ENCODE measurements around the gene ADCK2.
"Not testable (repeated sequence)": the region's sequence is repeated elsewhere in the genome, so short reads cannot be mapped to it uniquely, and the experiment has no call there.

The ADCK2 gene

DNA sequence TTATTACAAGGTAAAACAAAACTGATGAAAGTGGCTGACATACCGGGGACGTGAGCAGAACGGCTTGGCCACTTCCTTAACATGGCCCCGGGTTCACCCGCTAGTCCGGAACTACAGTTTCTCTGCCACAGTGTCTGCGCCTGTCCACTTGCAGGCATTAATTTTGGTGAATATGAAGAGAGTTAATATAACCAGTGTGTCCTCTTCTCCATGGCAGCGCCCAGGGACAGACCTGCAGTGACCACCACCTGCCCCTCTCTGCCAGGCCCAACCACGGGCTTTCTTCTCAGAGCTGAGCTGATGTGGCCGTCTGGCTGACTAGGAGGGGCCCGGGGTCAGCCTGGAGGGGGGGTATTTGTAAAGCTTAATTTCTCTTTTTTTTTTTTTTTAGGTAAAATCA lies 22.6 kb downstream of the ADCK2 start:
- no peak for DNase-seq (ENCODE audit: low read depth in 1 of 2, low spot score in 1 of 2)
- no peak for TF ChIP-seq JUND (IDR thresholded peaks at IDR 0.05; ENCODE audit: low read depth)
- in situ Hi-C loops (cut with HindIII; ENCODE audit: low pct_unique_long_range_greater_than_20kb, low sequenced_read_pairs), result no loop called here

DNA sequence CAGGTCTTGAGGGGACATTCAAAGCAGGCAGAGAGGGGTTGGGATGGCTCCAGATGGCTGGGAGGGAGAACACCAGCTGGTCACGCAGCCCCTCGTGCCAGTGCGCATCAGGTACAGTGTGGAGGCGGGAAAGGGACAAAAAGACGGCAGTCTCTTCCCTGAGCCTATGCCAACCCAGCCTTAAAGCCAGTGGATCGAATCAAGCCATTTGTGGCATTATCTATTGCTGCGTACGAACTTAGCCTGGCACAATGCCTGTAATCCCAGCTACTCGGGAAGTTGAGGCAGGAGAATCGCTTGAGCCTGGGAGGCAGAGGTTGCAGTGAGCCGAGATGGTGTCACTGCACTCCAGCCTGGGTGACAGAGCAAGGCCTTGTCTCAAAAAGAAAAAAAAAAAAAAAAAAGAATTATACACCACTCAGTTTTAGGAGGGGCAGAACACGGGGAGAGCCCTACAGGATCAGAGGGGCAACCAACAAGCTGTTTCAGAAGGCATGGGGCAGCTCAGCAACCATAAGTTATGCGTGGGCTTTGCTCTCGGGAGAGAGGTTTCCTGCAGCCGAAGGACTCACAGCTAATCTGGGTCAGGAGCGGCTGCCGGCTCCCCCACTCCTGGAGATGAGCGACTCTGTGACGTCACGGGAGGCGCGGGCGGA lies 23.4 kb downstream of the ADCK2 start:
- DNase-seq (ENCODE audit: low read depth in 1 of 2, low spot score in 1 of 2), result peak; percentile 79 to 88

DNA sequence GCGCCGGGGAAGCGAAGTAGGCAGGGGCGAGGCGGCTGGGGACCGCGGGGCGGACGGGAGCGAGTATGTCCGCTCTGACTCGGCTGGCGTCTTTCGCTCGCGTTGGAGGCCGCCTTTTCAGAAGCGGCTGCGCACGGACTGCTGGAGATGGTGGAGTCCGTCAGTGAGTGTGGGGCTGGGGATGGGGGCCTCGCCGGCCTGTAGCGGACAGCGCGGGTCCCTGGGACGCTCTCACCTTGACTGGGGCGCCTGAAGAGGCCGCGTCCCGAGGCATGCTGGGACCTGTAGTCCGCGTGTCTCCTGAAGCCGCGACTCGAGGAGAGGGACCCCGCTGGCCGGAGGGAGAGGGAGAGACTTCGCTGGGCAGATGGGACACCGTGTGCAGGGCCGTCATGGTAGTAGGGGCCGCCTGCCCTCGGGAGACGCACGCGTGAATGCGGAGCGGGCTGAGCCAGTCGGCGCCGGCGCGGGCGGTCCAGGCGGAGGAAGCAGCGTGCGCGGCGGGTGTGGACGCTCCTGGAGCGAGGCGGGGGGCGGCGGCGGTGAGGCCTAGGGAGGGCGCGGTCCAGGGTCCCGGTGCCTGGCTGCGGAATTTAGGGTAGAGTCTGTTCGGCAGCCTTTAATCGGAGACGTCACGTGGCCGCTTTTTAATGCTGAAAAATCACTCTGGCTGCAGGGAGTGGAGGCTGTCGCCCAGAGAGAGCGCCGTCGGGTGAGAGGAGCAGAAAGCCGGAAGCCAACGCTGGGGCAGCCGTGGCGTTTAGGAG lies 24.1 kb downstream of the ADCK2 start, which contains the start of gene NDUFB2:
TSS of gene NDUFB2 (plus strand) at position 29 of the 767 bp plus-strand sequence. CDS start at position 66, 37 bp downstream.
- DNase-seq (ENCODE audit: low read depth in 1 of 2, low spot score in 1 of 2), result peak; percentile 63 to 77
- in situ Hi-C loops (cut with HindIII; ENCODE audit: low pct_unique_long_range_greater_than_20kb, low sequenced_read_pairs), result no loop called here
- no peak for TF ChIP-seq JUND (IDR thresholded peaks at IDR 0.05; ENCODE audit: low read depth)

More for the DNA sequence above, 23.4 kb downstream of the ADCK2 start:
- in situ Hi-C loops (cut with HindIII; ENCODE audit: low pct_unique_long_range_greater_than_20kb, low sequenced_read_pairs), result no loop called here
- TF ChIP-seq JUND (IDR thresholded peaks at IDR 0.05; ENCODE audit: low read depth), result no peak

DNA sequence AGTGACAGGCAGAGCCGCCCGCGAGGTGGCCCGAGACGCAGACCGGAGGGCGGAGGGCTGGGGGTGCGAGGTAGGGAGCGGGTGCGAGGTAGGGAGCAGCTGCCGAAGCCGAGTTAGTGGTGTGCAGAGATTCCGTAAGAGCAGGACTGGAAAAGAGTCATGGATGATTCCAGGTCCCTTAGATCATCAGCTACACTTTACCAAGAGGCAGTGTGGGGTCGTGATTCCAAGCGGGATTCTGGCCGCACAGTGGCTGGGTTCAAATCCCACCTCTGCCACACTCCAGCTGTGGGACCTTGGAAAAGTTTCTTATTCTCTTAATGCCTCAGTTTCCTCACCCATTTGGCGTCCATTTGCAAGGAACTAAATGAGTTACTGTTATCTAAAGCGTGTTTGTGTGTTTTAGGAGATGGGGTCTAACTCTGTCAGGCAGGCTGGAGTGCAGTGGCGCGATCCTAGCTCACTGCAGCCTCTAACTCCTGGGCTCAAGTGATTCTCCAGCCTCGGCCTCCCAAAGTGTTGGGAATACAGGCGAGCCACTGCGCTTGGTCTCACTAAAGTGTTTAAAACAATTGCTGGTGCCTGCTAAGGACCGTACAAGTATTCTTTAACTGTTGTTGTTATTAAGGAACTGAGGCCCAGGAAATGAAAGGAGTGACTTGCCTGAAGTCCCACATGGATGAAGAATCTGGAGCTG lies 24.9 kb downstream of the ADCK2 start:
- no peak for DNase-seq (ENCODE audit: low read depth in 1 of 2, low spot score in 1 of 2)
- in situ Hi-C loops (cut with HindIII; ENCODE audit: low pct_unique_long_range_greater_than_20kb, low sequenced_read_pairs), result no loop called here
- TF ChIP-seq JUND (IDR thresholded peaks at IDR 0.05; ENCODE audit: low read depth), result no peak

DNA sequence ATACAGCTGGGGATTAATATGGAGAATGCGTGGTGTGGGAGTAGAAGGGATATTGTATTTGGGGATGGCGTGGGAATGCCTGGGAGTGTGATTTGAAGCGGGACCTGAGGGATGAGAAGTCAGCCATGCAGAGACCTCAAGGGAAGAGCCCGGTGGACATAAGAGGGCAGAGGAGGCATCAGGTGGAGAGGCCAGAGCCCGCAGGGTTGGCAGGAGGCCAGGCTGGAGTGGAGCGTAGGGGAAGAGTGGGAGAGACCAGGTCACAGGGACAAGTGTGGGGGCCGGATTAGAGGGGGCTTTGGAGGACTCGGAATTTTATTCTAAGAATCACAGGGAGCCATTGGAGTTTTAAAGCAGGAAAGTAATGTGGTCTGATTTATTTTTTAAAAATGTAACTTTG lies 25.7 kb downstream of the ADCK2 start:
- in situ Hi-C loops (cut with HindIII; ENCODE audit: low pct_unique_long_range_greater_than_20kb, low sequenced_read_pairs), result no loop called here
- TF ChIP-seq JUND (IDR thresholded peaks at IDR 0.05; ENCODE audit: low read depth), result no peak
- DNase-seq (ENCODE audit: low read depth in 1 of 2, low spot score in 1 of 2), result no peak

DNA sequence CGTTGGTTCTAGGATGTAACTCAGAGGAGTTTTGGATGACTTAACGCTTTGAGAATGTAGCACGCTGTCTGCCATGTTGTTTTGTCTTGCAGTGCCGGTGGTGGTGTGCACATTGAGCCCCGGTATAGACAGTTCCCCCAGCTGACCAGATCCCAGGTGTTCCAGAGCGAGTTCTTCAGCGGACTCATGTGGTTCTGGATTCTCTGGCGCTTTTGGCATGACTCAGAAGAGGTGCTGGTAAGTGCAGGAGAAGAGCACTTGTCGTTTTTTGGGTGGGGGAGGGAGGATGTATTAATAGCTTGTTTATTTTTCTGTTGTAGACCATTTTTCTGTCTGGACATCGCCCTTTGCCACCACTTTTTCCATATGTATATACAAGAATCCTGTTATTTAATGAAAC lies 30.0 kb downstream of the ADCK2 start:
- TF ChIP-seq JUND (IDR thresholded peaks at IDR 0.05; ENCODE audit: low read depth), result no peak
- no peak for DNase-seq (ENCODE audit: low read depth in 1 of 2, low spot score in 1 of 2)
- in situ Hi-C loops (cut with HindIII; ENCODE audit: low pct_unique_long_range_greater_than_20kb, low sequenced_read_pairs), result no loop called here

DNA sequence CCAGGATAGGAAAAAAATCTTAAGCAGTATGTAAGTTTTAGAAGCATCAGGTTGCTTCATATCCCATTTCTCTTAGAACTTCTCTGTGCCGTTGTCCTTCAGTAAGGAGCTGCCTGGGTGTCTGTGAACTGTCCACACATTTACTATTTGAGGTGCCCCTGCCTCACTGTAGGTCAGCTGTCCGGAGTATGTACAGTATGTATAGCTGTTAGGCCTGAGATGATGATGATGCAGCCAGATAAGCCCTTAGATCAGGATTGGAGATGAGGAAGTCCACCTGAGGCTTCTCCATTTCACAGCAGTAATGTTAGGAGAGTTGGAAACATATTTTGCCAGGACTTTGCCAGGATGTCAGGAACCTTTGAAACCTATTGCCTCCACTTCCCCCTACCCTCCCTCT lies 31.5 kb downstream of the ADCK2 start:
- no peak for TF ChIP-seq JUND (IDR thresholded peaks at IDR 0.05; ENCODE audit: low read depth)
- in situ Hi-C loops (cut with HindIII; ENCODE audit: low pct_unique_long_range_greater_than_20kb, low sequenced_read_pairs), result no loop called here
- DNase-seq (ENCODE audit: low read depth in 1 of 2, low spot score in 1 of 2), result no peak

DNA sequence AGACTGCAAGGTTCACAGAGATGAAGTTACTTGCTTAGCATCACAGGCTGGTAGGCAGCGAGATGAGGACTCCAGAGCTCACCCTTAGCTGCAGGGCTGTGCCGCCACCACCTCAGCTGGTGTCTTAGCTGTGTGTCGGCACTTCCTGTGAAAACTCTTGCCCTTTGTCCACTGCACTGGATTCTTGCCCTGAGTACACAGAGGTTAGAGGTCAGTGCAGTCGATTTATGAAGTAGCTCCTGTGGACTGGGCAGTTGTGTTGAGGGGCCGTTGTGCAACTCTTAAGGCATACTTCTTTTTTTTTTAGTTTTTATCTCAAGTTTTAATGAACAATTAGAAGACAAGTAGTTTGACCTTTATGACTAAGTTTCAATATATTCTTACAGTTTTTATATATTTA lies 34.4 kb downstream of the ADCK2 start:
- in situ Hi-C loops (cut with HindIII; ENCODE audit: low pct_unique_long_range_greater_than_20kb, low sequenced_read_pairs), result no loop called here
- DNase-seq (ENCODE audit: low read depth in 1 of 2, low spot score in 1 of 2), result no peak
- no peak for TF ChIP-seq JUND (IDR thresholded peaks at IDR 0.05; ENCODE audit: low read depth)

DNA sequence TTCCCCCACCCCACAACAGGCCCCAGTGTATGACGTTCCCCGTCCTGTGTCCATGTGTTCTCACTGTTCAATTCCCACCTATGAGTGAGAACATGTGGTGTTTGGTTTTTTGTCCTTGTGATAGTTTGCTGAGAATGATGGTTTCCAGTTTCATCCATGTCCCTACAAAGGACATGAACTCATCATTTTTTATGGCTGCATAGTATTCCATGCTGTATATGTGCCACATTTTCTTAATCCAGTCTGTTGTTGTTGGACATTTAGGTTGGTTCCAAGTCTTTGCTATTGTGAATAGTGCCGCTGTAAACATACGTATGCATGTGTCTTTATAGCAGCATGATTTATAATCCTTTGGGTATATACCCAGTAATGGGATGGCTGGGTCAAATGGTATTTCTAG lies 36.0 kb downstream of the ADCK2 start:
- DNase-seq (ENCODE audit: low read depth in 1 of 2, low spot score in 1 of 2); in situ Hi-C loops (cut with HindIII; ENCODE audit: low pct_unique_long_range_greater_than_20kb, low sequenced_read_pairs): not testable (repeated sequence)

DNA sequence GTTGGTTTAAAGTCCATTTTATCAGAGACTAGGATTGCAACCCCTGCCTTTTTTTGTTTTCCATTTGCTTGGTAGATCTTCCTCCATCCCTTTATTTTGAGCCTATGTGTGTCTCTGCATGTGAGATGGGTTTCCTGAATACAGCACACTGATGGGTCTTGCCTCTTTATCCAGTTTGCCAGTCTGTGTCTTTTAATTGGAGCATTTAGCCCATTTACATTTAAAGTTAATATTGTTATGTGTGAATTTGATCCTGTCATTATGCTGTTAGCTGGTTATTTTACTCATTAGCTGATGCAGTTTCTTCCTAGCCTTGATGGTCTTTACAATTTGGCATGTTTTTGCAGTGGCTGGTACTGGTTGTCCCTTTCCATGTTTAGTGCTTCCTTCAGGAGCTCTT lies 39.6 kb downstream of the ADCK2 start:
- in situ Hi-C loops (cut with HindIII; ENCODE audit: low pct_unique_long_range_greater_than_20kb, low sequenced_read_pairs), result not testable (repeated sequence)

DNA sequence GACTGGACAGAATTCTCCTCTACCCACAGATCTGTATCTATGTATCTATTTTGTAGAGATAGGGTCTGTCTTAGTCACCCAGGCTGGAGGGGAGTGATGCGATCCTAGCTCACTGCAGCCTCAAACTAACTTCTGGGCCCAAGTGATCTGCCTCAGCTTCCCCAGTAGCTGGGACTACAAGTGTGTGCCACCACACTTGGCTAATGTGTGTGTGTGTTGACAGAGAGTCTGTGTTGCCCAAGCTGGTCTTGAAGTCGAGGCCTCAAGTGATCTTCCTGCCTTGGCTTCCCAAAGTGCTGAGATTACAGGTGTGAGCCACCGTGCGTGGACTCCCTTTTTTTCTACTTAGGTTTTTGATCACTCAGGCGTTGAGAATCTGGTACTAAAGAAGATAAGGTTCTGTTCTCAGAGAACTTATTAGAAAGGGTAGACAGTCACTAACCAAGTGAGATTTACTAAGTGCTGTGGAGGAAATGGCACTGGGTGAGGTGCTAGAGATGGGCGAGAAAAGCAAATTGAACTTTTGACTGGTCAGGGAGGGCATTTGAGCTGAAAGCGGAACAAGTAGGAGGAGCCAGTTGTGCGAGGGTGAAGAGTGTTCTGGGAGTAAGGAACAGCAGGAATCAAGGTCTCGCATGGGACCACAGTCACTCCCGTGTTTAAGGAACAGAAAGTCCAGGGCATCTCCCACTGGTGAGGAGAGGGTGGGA lies 41.7 kb downstream of the ADCK2 start:
- no peak for DNase-seq (ENCODE audit: low read depth in 1 of 2, low spot score in 1 of 2)
- in situ Hi-C loops (cut with HindIII; ENCODE audit: low pct_unique_long_range_greater_than_20kb, low sequenced_read_pairs), result no loop called here
- no peak for TF ChIP-seq JUND (IDR thresholded peaks at IDR 0.05; ENCODE audit: low read depth)

More for the DNA sequence above, 39.6 kb downstream of the ADCK2 start:
- not testable (repeated sequence) for DNase-seq (ENCODE audit: low read depth in 1 of 2, low spot score in 1 of 2)

DNA sequence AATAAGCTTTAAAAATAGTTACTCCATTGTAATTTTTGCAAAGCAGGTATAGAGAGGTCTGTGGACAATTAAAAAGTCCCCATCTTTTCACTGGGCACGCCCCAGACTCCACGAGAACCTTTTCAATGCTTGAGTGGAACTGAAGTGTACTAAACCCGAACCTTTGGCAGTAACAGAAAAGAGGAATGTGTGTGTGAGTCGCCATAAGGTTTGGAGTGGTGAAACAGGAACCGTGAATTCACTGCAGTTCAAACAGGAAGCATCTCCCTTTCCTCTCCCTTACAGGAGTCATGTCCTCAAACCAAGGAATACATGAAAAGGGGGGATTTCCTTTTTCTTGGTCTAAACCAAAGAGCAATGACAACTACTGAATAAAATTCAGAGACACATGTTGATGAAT lies 47.0 kb downstream of the ADCK2 start:
- in situ Hi-C loops (cut with HindIII; ENCODE audit: low pct_unique_long_range_greater_than_20kb, low sequenced_read_pairs), result no loop called here
- TF ChIP-seq JUND (IDR thresholded peaks at IDR 0.05; ENCODE audit: low read depth), result no peak
- DNase-seq (ENCODE audit: low read depth in 1 of 2, low spot score in 1 of 2), result no peak
